HFF-Myc (cell line): Measurements from ENCODE around the gene DOLPP1.

Source experiments
- DNase-seq: peaks from one replicate; pipeline ENCODE4 v3.0.0-alpha.2; 2011; ENCODE audit warnings: low read depth; ENCODE audit errors: extremely low read depth
- H3K4me3 ChIP-seq: replicated peaks from 2 replicates; pipeline ENCODE4 v1.5.1; 2011; ENCODE audit warnings: low read depth, mild to moderate bottlenecking, control low read depth, low read length
- CTCF ChIP-seq: IDR thresholded peaks from 2 replicates; pipeline ENCODE4 v1.5.1; 2012; ENCODE audit warnings: mild to moderate bottlenecking, low read depth, low read length, control low read depth; ENCODE audit errors: missing control alignments

DOLPP1 gene

GRCh38 chr9:129138144-129138462, 57.2 kb downstream of the DOLPP1 start:
- DNase-seq, result no peak
- no peak for TF ChIP-seq CTCF
- no peak overlapping the region for H3K4me3 ChIP-seq

- no peak overlapping the region for H3K4me3 ChIP-seq
- TF ChIP-seq CTCF, result no peak
- no peak for DNase-seq
These were observed 57.7 kb downstream of the DOLPP1 start for GRCh38 chr9:129138476-129139232.

- peak; percentile 79 for TF ChIP-seq CTCF
- DNase-seq, result peak; percentile 87
- peak overlapping the region; percentile 62 for H3K4me3 ChIP-seq
These were observed 58.5 kb downstream of the DOLPP1 start for GRCh38 chr9:129139233-129139992.

GRCh38 chr9:129139993-129140396, 59.1 kb downstream of the DOLPP1 start:
- no peak for TF ChIP-seq CTCF
- H3K4me3 ChIP-seq, result peak overlapping the region; percentile 62
- peak; percentile 98 for DNase-seq
